ENCODE measurements around the gene IST1.
A peak's percentile ranks its signal among the peaks of the same experiment; 100 is the strongest.

IST1 gene

GRCh38 chr16:71954180-71954579, 58.8 kb downstream of the IST1 start:
- DNase-seq (ENCODE audit: low read depth): no peak
- no peak for TF ChIP-seq CTCF (IDR thresholded peaks at IDR 0.05; ENCODE audit: control insufficient read depth, insufficient read depth, low read depth, low read length, missing control alignments)
- no peak overlapping the region for H3K4me3 ChIP-seq (ENCODE audit: control insufficient read depth, low read depth, low read length)

- no peak for DNase-seq (ENCODE audit: low read depth)
- TF ChIP-seq CTCF (IDR thresholded peaks at IDR 0.05; ENCODE audit: control insufficient read depth, insufficient read depth, low read depth, low read length, missing control alignments): no peak
- no peak overlapping the region for H3K4me3 ChIP-seq (ENCODE audit: control insufficient read depth, low read depth, low read length)
Observed at GRCh38 chr16:71954699-71955195, 59.4 kb downstream of the IST1 start.

GRCh38 chr16:71956486-71956885, 61.2 kb downstream of the IST1 start:
- DNase-seq (ENCODE audit: low read depth): no peak
- TF ChIP-seq CTCF (IDR thresholded peaks at IDR 0.05; ENCODE audit: control insufficient read depth, insufficient read depth, low read depth, low read length, missing control alignments): no peak
- H3K4me3 ChIP-seq (ENCODE audit: control insufficient read depth, low read depth, low read length): no peak overlapping the region

- H3K4me3 ChIP-seq (ENCODE audit: control insufficient read depth, low read depth, low read length): no peak overlapping the region
- peak; percentile 69 for DNase-seq (ENCODE audit: low read depth)
- peak; percentile 81 for TF ChIP-seq CTCF (IDR thresholded peaks at IDR 0.05; ENCODE audit: control insufficient read depth, insufficient read depth, low read depth, low read length, missing control alignments)
Observed at GRCh38 chr16:71961066-71962039, 66.0 kb downstream of the IST1 start.

GRCh38 chr16:71963125-71963875, 68.0 kb downstream of the IST1 start:
- DNase-seq (ENCODE audit: low read depth): no peak
- TF ChIP-seq CTCF (IDR thresholded peaks at IDR 0.05; ENCODE audit: control insufficient read depth, insufficient read depth, low read depth, low read length, missing control alignments): no peak
- H3K4me3 ChIP-seq (ENCODE audit: control insufficient read depth, low read depth, low read length): no peak overlapping the region

- no peak for TF ChIP-seq CTCF (IDR thresholded peaks at IDR 0.05; ENCODE audit: control insufficient read depth, insufficient read depth, low read depth, low read length, missing control alignments)
- H3K4me3 ChIP-seq (ENCODE audit: control insufficient read depth, low read depth, low read length): no peak overlapping the region
- DNase-seq (ENCODE audit: low read depth): no peak
Observed at GRCh38 chr16:71965223-71965622, 69.9 kb downstream of the IST1 start.

All from AG09309 (cell line).